GM18511 (cell line): ENCODE results near the gene KIF5C.
"Not testable (repeated sequence)": the region's sequence is repeated elsewhere in the genome, so short reads cannot be mapped to it uniquely, and the experiment has no call there.

Experiments used
- ATAC-seq: cut with Tn5 transposase; IDR thresholded peaks from one replicate; pipeline ENCODE4 v1.9.1; 2021; ENCODE audit warnings: mild to moderate bottlenecking, moderate library complexity; ENCODE audit not compliant: unreplicated experiment

Gene KIF5C

DNA sequence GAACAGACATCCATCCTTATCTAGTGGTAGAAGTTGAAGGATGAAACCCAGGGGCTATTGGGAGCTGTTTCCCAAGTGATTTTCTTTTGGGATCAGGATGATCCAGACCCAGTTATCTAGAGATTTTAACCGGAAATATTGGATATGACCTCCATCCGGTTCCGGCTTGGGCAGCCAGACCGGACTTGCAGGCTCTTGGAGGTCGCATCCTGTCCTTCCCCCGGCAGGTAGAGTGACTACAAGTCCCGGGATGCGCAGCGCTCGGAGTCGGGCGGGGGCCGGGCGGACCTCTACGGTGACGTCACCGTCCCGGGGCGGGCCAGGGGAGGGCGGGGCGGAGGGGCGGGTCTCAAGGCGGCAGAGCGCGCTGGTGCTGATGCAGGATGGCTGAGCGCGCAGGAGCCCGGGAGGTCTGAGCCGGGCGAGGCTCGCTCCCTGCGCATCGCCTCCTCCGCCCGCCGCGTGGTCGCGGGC lies at the start of gene KIF5C:
KIF5C (plus strand) TSS at position 360 of the 474 bp plus-strand sequence. CDS start 391 bp downstream, outside the sequence.
- peak; percentile 88 for ATAC-seq

DNA sequence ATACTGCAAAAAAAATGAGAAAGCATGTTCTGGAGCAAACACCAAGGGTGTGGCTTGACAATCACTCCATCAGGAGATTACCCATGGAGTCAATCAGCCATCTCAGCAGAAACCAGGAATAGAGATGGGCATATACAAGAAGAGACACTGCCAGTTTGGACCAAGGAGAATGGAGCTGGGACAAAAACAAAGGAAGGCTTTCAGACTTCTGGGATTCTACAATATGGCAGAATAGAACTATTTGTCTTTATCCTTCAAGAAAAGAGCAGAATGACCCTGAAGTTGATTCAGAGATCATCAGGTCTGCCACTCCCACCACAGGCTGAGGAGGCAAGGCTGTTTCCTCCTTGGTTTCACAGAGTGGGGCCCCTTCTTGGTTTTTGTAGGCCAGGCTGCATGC lies 48.2 kb upstream of the KIF5C start:
- ATAC-seq, result no peak

DNA sequence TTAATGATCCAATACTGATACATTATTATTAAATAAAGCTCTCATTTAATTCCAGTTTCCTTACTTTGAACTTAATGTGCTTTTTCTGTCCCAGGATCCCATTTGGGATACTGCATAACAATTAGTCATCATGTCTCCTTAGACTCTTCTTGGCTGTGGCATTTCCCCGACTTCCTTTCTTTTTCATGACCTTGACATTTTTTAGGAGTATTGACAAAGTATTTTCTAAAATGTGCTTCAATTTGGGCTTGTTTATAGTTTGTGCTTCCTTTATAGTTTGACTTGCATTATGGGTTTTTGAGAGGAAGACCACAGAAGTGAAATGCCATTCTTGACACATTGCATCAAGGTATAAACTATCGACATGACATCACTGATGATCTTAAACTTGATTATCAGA lies 46.1 kb upstream of the KIF5C start:
- ATAC-seq, result no peak

DNA sequence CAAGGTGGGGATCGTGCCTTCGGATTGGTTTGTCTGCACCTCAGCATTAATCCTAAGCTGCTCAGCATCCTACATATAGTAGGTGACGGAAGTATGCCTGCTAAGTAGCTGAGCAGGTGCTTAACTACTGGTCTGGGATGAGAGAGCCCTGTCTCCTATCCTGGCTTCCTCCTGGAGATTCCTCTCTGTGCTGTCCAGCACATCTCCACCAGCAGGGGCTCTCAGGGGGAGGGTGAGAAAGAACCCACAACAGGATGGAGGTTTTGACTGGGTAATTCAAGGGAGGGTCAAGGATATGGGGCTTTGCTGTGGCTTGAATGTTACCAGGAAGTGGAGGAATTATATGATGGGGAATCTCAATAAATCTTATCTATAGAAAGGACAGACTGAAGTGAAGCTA lies 45.4 kb upstream of the KIF5C start:
- no peak for ATAC-seq

DNA sequence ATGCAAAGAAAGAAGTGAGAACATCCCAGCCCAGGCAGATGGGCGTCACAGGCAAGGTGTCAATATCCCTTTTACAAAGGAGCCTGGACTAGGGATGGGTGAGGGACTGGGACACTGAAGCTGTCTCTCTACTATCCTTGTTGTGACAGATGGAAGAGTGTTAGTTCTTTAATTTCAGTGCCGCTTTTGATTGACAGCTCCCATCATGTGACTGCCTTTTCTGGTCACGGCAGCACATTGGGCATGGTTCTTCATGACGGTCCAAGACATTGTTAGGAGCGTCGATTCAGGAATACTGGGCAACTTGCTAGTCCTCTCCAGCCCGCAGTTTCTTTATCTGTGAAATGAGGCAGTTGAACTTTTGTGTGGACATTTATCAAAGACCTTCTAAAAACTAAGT lies 42.4 kb upstream of the KIF5C start:
- ATAC-seq, result no peak

DNA sequence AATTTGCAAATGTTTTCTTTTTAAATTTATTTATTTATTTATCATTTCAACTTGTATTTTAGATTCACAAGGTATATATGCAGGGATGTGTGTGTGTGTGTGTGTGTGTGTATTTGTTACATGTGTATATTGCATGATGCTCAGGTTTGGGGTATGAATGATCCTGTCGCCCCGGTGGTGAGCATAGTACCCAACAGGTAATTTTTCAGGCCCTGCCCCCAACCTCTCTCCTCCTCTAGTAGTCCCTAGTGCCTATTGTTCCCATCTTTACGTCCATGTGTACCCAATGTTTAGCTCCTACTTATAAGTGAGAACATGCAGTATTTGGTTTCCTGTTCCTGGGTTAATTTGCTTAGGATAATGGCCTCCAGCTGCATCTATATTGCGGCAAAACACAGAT lies 33.0 kb upstream of the KIF5C start:
- no peak for ATAC-seq

DNA sequence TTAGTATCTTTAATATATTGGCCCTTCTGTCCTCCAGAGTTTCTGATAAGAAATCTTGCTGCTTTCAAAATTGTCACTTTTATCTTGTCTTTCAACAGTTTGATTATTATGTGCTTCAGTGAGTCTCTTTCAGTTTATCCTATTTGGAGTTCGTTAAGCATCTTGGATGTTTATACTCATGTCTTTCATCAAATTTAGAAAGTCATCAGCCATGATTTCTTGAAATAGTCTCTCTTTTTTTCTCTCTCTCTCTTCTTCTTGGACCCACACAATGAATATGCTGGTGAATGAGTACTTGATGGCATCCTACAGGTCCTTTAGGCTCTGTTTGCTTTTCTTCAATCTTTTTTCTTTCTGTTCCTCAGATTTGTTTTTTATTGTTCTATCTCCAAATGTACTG lies 26.9 kb upstream of the KIF5C start:
- ATAC-seq, result no peak

DNA sequence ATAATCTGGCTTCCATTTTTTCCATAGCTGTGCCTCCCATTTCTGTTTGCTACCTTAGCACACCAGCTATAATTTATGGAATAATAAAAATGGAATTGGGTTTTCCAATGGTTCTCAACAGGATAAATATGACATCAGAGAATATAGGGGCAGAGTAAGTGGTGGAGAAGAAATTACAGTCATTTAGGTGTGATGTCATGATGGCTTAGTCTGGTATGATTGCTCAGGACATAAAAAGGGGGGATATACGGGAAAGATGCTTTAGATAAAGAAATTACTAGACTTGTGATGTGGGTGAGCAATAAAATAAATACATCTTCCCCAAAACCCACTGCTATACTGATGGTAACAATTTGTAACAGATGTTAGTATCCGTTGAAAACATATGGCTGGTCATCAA lies 21.6 kb upstream of the KIF5C start:
- no peak for ATAC-seq

DNA sequence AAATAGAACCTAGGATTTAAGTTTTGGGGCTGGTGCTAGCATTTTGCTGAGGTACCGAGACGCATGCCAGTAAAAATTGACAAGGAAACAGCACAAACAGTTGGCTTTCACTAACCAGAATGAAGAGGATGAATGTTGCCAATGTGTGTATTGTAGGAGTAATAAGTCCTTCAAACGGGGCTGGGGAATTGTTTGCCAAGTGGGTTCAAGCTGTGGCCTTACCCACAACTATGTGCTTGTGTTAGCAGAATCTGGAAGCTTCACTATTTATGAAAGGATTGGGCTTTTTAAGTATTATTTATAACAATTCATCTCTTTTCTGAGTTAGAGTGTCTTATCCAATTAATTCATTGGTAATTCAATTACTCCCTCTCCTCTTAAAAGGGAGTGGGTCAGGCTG lies 15.0 kb upstream of the KIF5C start:
- no peak for ATAC-seq

DNA sequence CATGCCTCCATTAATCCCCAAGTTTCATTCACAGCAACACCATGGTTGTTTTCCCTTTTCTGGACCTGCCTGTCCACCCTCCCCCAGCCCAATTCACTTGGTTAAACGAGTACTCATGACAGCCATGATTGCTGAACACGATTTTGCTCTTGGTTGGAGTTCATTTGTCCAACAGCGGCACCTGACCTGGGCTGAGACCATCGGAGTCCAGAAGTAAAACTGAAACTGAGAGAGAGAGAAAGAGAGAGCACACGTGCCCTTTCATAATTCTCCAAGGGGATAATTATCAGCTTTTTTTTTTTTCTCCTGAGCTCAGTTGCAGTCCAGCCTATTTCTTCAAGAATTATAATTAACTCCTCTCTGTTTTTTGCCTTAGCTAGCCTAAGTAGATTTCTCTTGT lies 13.7 kb upstream of the KIF5C start:
- no peak for ATAC-seq

DNA sequence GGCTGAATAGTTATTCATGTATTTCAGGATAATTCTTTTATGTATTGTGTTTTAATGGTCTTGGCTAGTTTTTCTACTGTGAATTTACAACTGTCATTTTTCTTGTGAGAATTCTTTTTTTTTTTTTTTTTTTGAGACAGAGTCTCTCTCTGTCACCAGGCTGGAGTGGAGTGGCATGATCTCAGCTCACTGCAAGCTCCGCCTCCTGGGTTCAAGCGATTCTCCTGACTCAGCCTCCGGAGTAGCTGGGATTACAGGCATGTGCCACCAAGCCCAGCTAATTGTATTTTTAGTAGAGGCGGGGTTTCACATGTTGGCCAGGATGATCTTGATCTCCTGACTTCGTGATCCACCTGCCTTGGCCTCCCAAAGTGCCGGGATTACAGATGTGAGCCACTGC lies 12.5 kb upstream of the KIF5C start:
- ATAC-seq, result not testable (repeated sequence)

DNA sequence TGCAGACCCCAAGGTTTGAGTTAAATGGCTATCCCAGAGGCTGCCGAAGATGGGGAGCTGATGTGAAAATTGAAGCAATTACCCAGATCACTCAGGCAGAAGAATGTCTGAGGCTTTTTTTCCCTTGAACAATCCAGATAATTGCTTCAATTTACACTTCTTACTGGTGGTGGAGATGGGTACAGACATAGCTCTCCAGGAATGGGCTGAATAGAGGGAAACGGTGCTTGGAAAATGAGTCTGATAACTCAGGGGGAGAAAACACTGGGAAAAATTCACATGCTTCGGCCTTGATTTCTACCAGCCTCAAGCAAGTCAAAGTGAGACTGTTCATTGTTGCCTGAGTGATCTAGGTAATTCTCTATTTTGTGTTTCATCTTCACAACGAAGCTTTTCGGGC lies 9.5 kb upstream of the KIF5C start:
- no peak for ATAC-seq

DNA sequence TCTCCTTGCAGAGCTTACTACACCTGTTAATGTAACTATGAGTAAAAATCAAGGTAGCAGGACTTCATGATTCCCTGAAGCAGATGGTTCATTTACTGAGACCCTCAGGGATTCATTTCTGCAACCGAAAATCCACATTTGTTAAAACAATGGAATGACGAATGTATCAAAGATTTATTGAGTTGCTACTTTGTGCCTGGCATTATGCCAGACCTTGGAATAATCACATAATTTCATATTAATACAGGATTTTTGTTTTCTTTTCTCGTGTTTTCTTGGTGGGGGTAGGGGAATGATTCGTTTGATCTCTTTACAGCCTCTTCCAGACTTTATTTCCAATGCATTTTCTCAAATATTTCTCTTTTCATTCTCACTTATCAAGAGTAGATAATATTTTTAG lies 8.9 kb upstream of the KIF5C start:
- ATAC-seq, result no peak

DNA sequence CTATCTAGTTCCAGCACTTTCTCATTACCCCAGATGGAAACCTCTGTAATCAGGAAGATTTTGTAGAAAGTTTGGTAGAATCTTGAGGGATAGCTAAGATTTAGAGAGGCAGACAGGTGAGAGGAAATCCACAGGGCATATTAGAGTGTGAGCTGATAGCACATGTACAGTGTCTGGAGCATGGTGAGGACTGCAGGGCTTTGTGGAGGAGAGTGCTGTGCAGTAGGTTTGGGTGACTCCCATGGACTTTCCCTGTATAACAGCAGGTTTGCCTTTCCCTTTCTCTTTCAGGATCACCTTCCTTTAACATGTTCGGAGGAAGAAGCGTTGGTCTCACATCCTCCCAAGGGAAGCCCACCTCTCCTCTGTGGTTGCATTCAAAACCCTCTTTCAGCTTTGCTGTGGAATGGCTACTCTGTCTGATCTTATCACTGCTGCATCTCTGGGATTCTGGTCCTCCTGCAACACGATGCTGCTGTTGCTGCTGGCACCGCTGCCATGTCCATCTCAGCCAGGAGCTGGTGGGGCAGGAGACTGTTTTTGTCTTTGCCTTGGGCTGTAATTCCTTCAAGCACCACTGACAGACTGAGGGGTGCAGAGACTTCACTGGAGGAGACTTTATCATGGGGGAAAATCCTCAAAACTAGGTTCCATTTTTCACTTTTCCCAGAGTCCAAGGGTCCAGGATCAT lies 7.8 kb upstream of the KIF5C start:
- ATAC-seq, result no peak

DNA sequence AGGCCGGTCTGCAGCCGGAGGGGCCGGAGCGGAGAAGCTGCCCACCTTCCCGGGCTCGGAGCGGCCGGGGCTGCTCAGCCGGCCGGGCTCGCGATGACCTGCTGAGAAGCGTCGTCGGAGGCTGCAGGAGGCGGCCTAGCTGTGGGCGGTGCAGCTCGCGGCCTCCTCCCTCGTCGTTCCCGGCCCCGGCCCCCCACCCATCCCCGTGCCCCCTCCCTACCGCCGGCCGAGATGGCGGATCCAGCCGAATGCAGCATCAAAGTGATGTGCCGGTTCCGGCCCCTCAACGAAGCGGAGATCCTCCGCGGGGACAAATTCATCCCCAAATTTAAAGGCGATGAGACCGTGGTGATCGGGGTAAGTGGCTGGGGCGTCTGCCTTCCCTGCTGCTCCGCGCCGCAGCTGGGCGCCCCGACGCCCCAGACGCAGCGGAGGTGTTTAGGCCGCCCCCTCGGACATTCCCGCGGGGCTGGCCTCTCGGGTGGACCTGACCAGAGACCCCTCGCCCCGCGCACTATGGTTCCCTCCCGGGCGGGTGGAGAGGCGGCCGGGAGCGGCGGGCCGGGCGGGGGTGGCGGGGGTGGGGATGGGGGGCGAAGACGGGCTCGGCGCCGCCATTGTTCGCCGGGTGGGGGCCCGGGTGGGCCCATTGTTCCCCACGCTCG lies 492 bp downstream of the KIF5C start:
- peak; percentile 32 for ATAC-seq

DNA sequence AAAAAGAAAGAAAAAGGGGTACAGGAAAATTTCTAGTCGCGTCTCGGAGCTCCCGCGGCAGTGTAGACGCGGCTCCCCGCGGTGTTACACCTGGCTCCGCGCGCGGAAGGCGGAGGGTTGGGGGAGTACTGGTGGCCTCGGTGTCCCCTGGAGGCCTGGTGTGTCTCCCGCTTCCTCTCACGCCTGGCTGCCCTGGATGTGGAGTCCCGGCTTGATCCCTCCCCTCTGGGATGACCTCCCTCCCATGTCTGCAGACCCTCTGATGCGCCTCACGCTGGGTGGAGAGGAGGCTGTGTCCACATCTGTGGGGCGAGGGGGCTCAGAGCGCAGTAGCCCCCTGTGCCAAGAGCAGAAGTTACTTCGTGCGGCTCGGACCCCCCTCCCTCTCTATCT lies 1.2 kb downstream of the KIF5C start:
- no peak for ATAC-seq

DNA sequence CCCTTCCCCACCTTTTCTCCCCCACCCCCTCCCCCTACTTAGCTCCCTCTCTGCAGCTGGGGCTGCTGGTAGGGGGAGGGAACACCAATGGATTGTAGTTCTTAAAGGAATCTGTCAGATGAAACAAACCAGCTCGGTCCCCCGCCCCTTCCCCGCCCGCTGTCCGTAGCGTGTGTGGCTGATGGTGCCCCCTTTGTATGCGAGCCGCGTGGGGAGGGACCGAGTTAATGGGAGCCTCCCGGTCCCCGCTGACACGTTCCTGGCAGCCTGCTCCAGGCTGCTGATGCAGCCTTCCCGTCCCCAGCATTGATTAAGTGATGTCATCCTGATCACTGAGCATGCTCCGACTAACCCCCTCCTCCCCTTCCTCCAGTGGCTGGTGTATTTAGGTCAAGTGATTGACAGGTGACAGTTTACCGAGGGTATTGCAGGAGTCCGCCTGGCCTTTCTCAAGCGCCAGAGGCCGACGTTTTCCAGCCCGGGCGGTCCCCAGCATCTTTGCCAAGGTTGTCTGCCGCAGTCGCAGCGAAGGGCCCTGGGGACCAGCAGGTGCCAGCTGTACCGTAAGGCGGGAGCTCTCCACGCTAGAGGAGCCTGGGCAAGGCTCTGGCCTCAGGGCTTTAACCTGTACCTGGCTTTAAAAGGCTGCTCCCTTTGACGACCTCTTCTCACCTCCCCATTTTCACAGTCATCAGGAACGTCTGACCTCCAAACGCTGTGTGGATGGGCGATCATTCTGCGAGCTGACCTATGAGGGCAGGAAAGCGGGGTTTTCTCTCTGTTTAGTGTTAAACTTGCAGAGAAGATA lies 1.8 kb downstream of the KIF5C start:
- peak; percentile 40 for ATAC-seq

DNA sequence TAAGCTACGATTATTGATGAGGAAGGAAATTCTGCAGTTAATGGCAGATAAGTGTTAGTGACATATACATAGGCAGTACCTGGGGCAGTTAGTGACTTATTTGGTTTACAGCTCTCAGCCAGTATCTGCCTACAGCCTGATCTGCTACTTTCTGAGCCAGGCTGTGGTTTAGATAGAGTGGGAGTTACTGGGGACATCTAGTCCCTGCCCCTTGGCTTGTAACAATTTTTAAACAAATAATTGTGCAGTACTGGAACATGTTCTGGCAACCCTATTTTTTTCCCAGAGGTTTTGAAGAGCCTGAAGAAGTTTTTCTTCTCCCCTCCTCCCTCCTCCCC lies 2.3 kb downstream of the KIF5C start:
- no peak for ATAC-seq

DNA sequence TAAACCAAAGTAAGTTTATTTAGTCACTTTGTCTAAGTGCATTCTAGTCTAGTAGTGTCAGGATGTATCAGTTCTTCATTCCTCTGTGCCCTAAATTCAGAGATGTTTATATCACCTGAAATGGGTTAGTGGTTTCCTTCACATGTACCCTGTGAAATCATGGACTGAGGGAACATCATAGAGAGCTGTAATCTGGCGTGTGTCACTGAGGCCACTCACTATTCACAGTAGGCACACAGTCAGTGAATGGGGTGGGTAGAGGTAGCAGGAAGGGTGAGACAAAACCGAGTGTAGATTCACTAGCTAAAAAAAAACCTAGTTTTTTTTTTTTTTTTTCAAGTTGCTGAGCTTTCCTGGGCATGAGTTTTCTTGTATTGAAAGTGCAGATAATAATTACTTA lies 5.6 kb downstream of the KIF5C start:
- no peak for ATAC-seq

DNA sequence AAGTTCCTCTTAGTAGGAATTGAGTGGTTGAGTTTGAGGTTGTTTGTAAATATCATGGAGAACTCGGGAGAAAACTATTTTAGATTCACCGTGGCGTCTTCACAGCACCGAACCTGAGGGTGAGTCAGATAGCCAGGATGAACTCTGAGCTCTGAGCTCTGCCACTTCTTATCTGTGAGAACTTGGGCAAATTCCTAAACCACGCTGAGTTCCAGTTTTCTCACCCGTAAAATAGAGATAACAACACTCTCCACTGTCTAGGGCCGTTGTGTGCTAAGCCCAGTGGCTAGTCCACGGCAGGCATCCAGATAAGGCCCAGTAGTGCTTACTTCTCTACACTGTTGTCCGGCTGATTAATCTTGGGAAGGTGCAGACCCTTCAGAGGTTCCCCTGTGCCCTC lies 7.0 kb downstream of the KIF5C start:
- ATAC-seq, result no peak

DNA sequence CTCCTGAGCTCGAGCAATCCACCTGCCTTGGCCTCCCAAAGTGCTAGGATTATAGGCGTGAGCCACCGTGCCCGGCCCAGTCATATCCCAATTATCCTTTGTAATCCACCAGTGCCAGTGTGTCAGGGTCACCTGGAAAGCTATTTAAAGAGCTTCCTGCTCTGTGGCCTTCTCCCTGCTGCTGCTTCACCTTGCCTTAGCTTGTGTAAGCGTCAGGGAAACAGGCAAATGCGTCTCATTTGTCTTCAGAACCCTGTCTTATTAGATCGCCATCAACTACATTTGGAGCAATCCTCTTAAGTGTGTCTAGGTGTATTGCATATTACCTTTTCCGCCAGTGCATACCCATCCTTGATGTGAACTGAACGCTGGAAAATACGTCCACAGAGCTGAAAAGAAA lies 10.2 kb downstream of the KIF5C start:
- no peak for ATAC-seq

DNA sequence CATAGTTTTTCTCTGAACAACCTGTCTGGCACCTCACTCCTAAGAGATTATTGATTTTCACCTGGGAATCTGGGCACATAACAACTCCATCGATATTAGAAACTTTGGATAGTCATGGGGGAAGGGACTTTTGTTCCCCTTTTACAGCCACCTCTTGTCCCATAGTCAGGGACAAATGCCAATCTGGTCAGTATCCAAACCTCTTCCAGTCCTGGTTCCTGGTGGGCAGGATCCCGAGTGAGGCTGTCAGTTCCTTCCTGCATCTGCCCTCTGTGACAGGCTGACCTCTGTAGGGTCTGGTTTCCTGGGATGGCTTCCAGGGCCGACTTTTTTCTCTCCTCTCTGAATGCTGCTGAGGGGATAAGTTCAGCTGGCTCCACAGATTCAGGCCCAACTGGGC lies 11.0 kb downstream of the KIF5C start:
- ATAC-seq, result no peak
